H9 (cell line): ENCODE results near the gene CRYBG2. TPM values are rescaled to one million over a fixed set of nuclear protein-coding genes. Genes with fewer than 3 reads are reported as not detected.
A peak's percentile ranks its signal among the peaks of the same experiment; 100 is the strongest.

Experiments
- DNase-seq: peaks from one replicate; pipeline ENCODE4 v3.0.0-alpha.2; 2017
- H2AFZ ChIP-seq: one replicate; pipeline ENCODE4 v1.6.1; 2013; ENCODE audit warnings: mild to moderate bottlenecking, low read length, control low read depth, moderate library complexity
- H2AK5ac ChIP-seq: 2 replicates; pipeline ENCODE4 v1.6.1; 2013; ENCODE audit warnings: low read length, control low read depth, mixed read lengths; ENCODE audit not compliant: insufficient read length
- H2BK120ac ChIP-seq: one replicate; pipeline ENCODE4 v1.6.1; 2013; ENCODE audit warnings: low read depth, mild to moderate bottlenecking, low read length, control low read depth, inconsistent platforms; ENCODE audit not compliant: poor library complexity, severe bottlenecking
- H2BK12ac ChIP-seq: 2 replicates; pipeline ENCODE4 v1.6.1; 2013; ENCODE audit warnings: low read length, control low read depth, mixed read lengths, low read depth; ENCODE audit not compliant: insufficient read length
- H2BK15ac ChIP-seq: 2 replicates; pipeline ENCODE4 v1.6.1; 2013; ENCODE audit warnings: low read depth, low read length, control low read depth
- H2BK20ac ChIP-seq: one replicate; pipeline ENCODE4 v1.6.1; 2013; ENCODE audit warnings: low read depth, mild to moderate bottlenecking, low read length, control low read depth, inconsistent platforms; ENCODE audit not compliant: poor library complexity, severe bottlenecking
- H2BK5ac ChIP-seq: 2 replicates; pipeline ENCODE4 v1.6.1; 2013; ENCODE audit warnings: low read length, control low read depth, mixed read lengths; ENCODE audit not compliant: insufficient read length
- H3K14ac ChIP-seq: 2 replicates; pipeline ENCODE4 v1.6.1; 2013; ENCODE audit warnings: low read length, control low read depth; ENCODE audit not compliant: insufficient read depth
- H3K18ac ChIP-seq: 2 replicates; pipeline ENCODE4 v1.6.1; 2013; ENCODE audit warnings: low read depth, mild to moderate bottlenecking, mixed read lengths, low read length, control low read depth; ENCODE audit not compliant: insufficient read length
- H3K23ac ChIP-seq: 2 replicates; pipeline ENCODE4 v1.6.1; 2013; ENCODE audit warnings: low read length, control low read depth, mixed read lengths, low read depth; ENCODE audit not compliant: insufficient read length
- H3K23me2 ChIP-seq: 2 replicates; pipeline ENCODE4 v1.6.1; 2013; ENCODE audit warnings: low read depth, mild to moderate bottlenecking, mixed read lengths, low read length, control low read depth; ENCODE audit not compliant: insufficient read length, poor library complexity, severe bottlenecking
- H3K27ac ChIP-seq: 2 replicates; pipeline ENCODE4 v1.5.1; 2013; ENCODE audit warnings: low read length, control low read depth, mixed read lengths, low read depth; ENCODE audit not compliant: insufficient read length
- H3K27me3 ChIP-seq: 2 replicates; pipeline ENCODE4 v1.6.1; 2013; ENCODE audit warnings: low read length, control low read depth, inconsistent platforms; ENCODE audit not compliant: insufficient read depth
- H3K4ac ChIP-seq: 2 replicates; pipeline ENCODE4 v1.6.1; 2013; ENCODE audit warnings: low read depth, mild to moderate bottlenecking, control low read depth, inconsistent platforms, low read length, moderate library complexity
- H3K4me1 ChIP-seq: 2 replicates; pipeline ENCODE4 v1.6.1; 2013; ENCODE audit warnings: low read length, control low read depth, inconsistent platforms; ENCODE audit not compliant: insufficient read depth
- H3K4me2 ChIP-seq: 2 replicates; pipeline ENCODE4 v1.6.1; 2013; ENCODE audit warnings: low read length, control low read depth, mixed read lengths; ENCODE audit not compliant: insufficient read length, insufficient read depth
- H3K56ac ChIP-seq: 2 replicates; pipeline ENCODE4 v1.6.1; 2013; ENCODE audit warnings: low read depth, mild to moderate bottlenecking, mixed read lengths, low read length, control low read depth; ENCODE audit not compliant: insufficient read length
- H3K79me1 ChIP-seq: 2 replicates; pipeline ENCODE4 v1.6.1; 2013; ENCODE audit warnings: low read depth, mild to moderate bottlenecking, moderate library complexity, low read length, control low read depth, inconsistent platforms; ENCODE audit not compliant: insufficient read depth, poor library complexity, severe bottlenecking
- H3K79me2 ChIP-seq: 2 replicates; pipeline ENCODE4 v1.6.1; 2013; ENCODE audit warnings: low read length, control low read depth, inconsistent platforms; ENCODE audit not compliant: insufficient read depth
- H3K9ac ChIP-seq: 2 replicates; pipeline ENCODE4 v1.6.1; 2013; ENCODE audit warnings: low read length, control low read depth, mixed read lengths; ENCODE audit not compliant: insufficient read length; ENCODE audit errors: extremely low read depth
- H3K9me3 ChIP-seq: one replicate; pipeline ENCODE4 v1.6.1; 2013; ENCODE audit warnings: low read depth, low read length, inconsistent platforms; ENCODE audit not compliant: control insufficient read depth
- H3T11ph ChIP-seq: one replicate; pipeline ENCODE4 v1.6.1; 2013; ENCODE audit warnings: mild to moderate bottlenecking, low read length, control low read depth, inconsistent platforms
- H4K20me1 ChIP-seq: one replicate; pipeline ENCODE4 v1.6.1; 2013; ENCODE audit not compliant: control insufficient read depth, insufficient read length, insufficient read depth
- H4K5ac ChIP-seq: 2 replicates; pipeline ENCODE4 v1.6.1; 2013; ENCODE audit warnings: low read depth, mild to moderate bottlenecking, mixed read lengths, low read length, control low read depth; ENCODE audit not compliant: insufficient read length
- H4K8ac ChIP-seq: replicated peaks from 2 replicates; pipeline ENCODE4 v1.6.1; 2013; ENCODE audit warnings: low read length, control low read depth, mixed read lengths, low read depth; ENCODE audit not compliant: insufficient read length
- H4K91ac ChIP-seq: 2 replicates; pipeline ENCODE4 v1.6.1; 2013; ENCODE audit warnings: low read depth, mild to moderate bottlenecking, moderate library complexity, mixed read lengths, low read length, control low read depth; ENCODE audit not compliant: insufficient read length
- H3K27ac Mint-ChIP-seq, 3 experiments: 2 replicates in 2 of 3; 3 replicates in 1 of 3; pipeline ENCODE4 v1.8.0; 2020 to 2021; ENCODE audit warnings: mixed read lengths in 3 of 3, mild to moderate bottlenecking in 1 of 3, moderate library complexity in 1 of 3
- H3K27me3 Mint-ChIP-seq: 2 replicates; pipeline ENCODE4 v1.8.0; 2021; ENCODE audit warnings: low read depth, mild to moderate bottlenecking, moderate library complexity, mixed read lengths
- H3K36me3 Mint-ChIP-seq, 3 experiments: 2 replicates in 2 of 3; 3 replicates in 1 of 3; pipeline ENCODE4 v1.8.0; 2020 to 2021; ENCODE audit warnings: low read depth in 3 of 3, mixed read lengths in 3 of 3; ENCODE audit not compliant: insufficient read depth in 1 of 3
- H3K4me1 Mint-ChIP-seq, 2 experiments: 2 replicates each; pipeline ENCODE4 v1.8.0; 2020; ENCODE audit warnings: mixed read lengths in 2 of 2
- H3K4me3 Mint-ChIP-seq, 2 experiments: 2 replicates in 1 of 2; 3 replicates in 1 of 2; pipeline ENCODE4 v1.8.0; 2020 to 2021; ENCODE audit warnings: mild to moderate bottlenecking in 2 of 2, mixed read lengths in 2 of 2, moderate library complexity in 1 of 2
- H3K9me3 Mint-ChIP-seq, 2 experiments: 2 replicates in 1 of 2; 3 replicates in 1 of 2; pipeline ENCODE4 v1.8.0; 2020; ENCODE audit warnings: mild to moderate bottlenecking in 2 of 2, mixed read lengths in 2 of 2, moderate library complexity in 1 of 2
- CTCF ChIP-seq: fragments of 200-600 bp; sonication (generic); conservative IDR thresholded peaks from 3 replicates; pipeline ENCODE4 v1.8.0; 2021; ENCODE audit warnings: antibody characterized with exemption, mild to moderate bottlenecking
- WGBS: extraction: QIAGEN DNeasy Blood & Tissue Kit; methylation state at CpG from one replicate; pipeline ENCODE4 v1.1.7; 2013; ENCODE audit warnings: missing lambda C conversion rate, low lambda C conversion rate, mixed read lengths; ENCODE audit not compliant: insufficient read length; ENCODE audit errors: extremely low coverage; 5-methylcytosine and 5-hydroxymethylcytosine counted together
- total RNA-seq: library from RNA; stranded (reverse); gene quantifications from 2 replicates; pipeline ENCODE4 v1.2.1, GENCODE V29; 2021

CRYBG2 gene
- total RNA-seq, 1 experiment from 2014 or later = 12.8 TPM

GRCh38 chr1:26278724-26279455, 75.0 kb downstream of the CRYBG2 start:
- Histone ChIP-seq H3K4me1 (peaks cover 11% of the 10 kb centered on the region; the same call in 1 of the 2 replicates), H3K18ac (no peak overlapping the region), H2BK15ac (no peak overlapping the region), H3K79me1 (no peaks in the 10 kb centered on the region), H2BK12ac (no peak overlapping the region), H3K9me3 (no peaks in the 10 kb centered on the region), H3K4ac (no peak overlapping the region), H3K23me2 (peaks cover 13% of the 10 kb centered on the region), H2BK5ac (no peak overlapping the region), H3T11ph (no peak overlapping the region), H3K27me3 (no peaks in the 10 kb centered on the region), H2AFZ (no peak overlapping the region), H4K5ac (no peak overlapping the region), H2BK120ac (no peak overlapping the region), H2BK20ac (no peak overlapping the region), H4K91ac (no peak overlapping the region), H2AK5ac (no peak overlapping the region), H3K23ac (no peak overlapping the region), H4K20me1 (peaks cover 2% of the 10 kb centered on the region), H4K8ac (no peak overlapping the region), H3K27ac (no peak overlapping the region), H3K14ac (no peak overlapping the region), H3K56ac (no peak overlapping the region), H3K79me2 (no peaks in the 10 kb centered on the region), H3K4me2 (peak overlapping the region; percentile 60), H3K9ac (no peak overlapping the region)
- Mint-ChIP-seq H3K4me1 (peaks cover 52 to 54% of the 10 kb centered on the region in 2 experiments), H3K9me3 (no peaks in the 10 kb centered on the region), H3K27ac (peak overlapping the region; percentile 89 to 93 (median 92); a peak in 5 of 7 replicates), H3K4me3 (peak overlapping the region; percentile 76 to 85), H3K27me3 (no peaks in the 10 kb centered on the region; the same call in 1 of the 2 replicates), H3K36me3 (peaks cover 46 to 60% (median 57%) of the 10 kb centered on the region in 3 experiments)
- DNase-seq = no peak
- WGBS = no CpG with 5 or more reads among the region's 9 CpGs
- no peak for TF ChIP-seq CTCF
